ENCODE results near the gene SGMS2. TPM values are rescaled to one million over a fixed set of nuclear protein-coding genes. Genes with fewer than 3 reads are reported as not detected.

Gene SGMS2
- total and polyA plus RNA-seq, 4 donors: 7.3 to 41.7 (median 14.1) TPM

DNA sequence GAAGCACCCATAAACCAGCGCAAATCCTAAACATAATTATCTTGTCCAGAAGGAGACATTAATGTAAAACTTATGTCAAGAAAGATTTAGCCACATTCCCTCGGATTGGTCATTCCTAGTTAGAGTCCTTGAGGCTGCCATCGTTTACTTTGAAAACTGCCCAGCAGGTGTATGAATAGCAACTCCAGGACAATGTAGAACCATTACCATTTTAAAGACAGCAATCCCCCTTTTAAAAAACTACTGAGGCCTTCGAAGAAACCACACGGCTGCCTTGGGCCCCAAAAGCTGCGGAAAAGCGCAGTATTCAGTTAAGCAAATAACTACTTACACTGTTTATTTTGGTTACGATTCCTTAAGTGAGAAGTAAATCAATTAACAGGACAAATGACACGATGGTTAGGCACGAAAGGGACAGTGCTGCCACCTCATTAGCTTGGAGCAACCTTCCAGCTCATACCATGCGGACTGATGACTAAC, 822 bp upstream of the SGMS2 start:
- Histone ChIP-seq H3K4me1 (ENCODE audit: control insufficient read depth in 4 of 4, insufficient read depth in 4 of 4, low read length in 3 of 4) (peaks cover 0 to 22% (median 7%) of the 10 kb centered on the region in 4 donors), H3K9ac (ENCODE audit: low read depth in 1 of 2, low read length in 2 of 2) (peak overlapping the region in 1 of 2 donors; percentile 86), H3K4me3 (ENCODE audit: low read depth in 1 of 3, low read length in 3 of 3) (peak overlapping the region; percentile 9 to 85 (median 72)), H3K27me3 (ENCODE audit: control insufficient read depth in 4 of 4, insufficient read depth in 4 of 4, low read length in 3 of 4) (no peaks in the 10 kb centered on the region), H3K36me3 (ENCODE audit: control insufficient read depth in 4 of 4, insufficient read depth in 3 of 4, low read depth in 1 of 4, low read length in 3 of 4) (no peaks in the 10 kb centered on the region), H3K27ac (ENCODE audit: low read depth in 1 of 2, low read length in 2 of 2) (peak overlapping the region; percentile 98 to 99), H3K9me3 (ENCODE audit: control insufficient read depth in 4 of 4, low read length in 3 of 4) (no peaks in the 10 kb centered on the region)
- WGBS: 32% methylated on average over 11 of the region's 11 CpGs
- TF ChIP-seq, protein P1, sequence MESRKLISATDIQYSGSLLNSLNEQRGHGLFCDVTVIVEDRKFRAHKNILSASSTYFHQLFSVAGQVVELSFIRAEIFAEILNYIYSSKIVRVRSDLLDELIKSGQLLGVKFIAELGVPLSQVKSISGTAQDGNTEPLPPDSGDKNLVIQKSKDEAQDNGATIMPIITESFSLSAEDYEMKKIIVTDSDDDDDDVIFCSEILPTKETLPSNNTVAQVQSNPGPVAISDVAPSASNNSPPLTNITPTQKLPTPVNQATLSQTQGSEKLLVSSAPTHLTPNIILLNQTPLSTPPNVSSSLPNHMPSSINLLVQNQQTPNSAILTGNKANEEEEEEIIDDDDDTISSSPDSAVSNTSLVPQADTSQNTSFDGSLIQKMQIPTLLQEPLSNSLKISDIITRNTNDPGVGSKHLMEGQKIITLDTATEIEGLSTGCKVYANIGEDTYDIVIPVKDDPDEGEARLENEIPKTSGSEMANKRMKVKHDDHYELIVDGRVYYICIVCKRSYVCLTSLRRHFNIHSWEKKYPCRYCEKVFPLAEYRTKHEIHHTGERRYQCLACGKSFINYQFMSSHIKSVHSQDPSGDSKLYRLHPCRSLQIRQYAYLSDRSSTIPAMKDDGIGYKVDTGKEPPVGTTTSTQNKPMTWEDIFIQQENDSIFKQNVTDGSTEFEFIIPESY (IDR thresholded peaks at IDR 0.05): no peak
- TF ChIP-seq, protein P2, sequence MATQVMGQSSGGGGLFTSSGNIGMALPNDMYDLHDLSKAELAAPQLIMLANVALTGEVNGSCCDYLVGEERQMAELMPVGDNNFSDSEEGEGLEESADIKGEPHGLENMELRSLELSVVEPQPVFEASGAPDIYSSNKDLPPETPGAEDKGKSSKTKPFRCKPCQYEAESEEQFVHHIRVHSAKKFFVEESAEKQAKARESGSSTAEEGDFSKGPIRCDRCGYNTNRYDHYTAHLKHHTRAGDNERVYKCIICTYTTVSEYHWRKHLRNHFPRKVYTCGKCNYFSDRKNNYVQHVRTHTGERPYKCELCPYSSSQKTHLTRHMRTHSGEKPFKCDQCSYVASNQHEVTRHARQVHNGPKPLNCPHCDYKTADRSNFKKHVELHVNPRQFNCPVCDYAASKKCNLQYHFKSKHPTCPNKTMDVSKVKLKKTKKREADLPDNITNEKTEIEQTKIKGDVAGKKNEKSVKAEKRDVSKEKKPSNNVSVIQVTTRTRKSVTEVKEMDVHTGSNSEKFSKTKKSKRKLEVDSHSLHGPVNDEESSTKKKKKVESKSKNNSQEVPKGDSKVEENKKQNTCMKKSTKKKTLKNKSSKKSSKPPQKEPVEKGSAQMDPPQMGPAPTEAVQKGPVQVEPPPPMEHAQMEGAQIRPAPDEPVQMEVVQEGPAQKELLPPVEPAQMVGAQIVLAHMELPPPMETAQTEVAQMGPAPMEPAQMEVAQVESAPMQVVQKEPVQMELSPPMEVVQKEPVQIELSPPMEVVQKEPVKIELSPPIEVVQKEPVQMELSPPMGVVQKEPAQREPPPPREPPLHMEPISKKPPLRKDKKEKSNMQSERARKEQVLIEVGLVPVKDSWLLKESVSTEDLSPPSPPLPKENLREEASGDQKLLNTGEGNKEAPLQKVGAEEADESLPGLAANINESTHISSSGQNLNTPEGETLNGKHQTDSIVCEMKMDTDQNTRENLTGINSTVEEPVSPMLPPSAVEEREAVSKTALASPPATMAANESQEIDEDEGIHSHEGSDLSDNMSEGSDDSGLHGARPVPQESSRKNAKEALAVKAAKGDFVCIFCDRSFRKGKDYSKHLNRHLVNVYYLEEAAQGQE (IDR thresholded peaks at IDR 0.05): no peak
- TF ChIP-seq EGR1 (IDR thresholded peaks at IDR 0.05; ENCODE audit: low read depth in 2 of 2) (no peak), RAD21 (IDR thresholded peaks at IDR 0.05) (no peak), YY1 (IDR thresholded peaks at IDR 0.05) (no peak), FOXA1 (IDR thresholded peaks at IDR 0.05) (no peak), NR2F2 (IDR thresholded peaks at IDR 0.05) (no peak), HNF4A (conservative IDR thresholded peaks at IDR 0.05) (no peak), GABPA (IDR thresholded peaks at IDR 0.05 in 1 of 2, conservative IDR thresholded peaks at IDR 0.05 in 1 of 2) (no peak), RXRA (IDR thresholded peaks at IDR 0.05) (no peak), TAF1 (conservative IDR thresholded peaks at IDR 0.05) (no peak), SP1 (IDR thresholded peaks at IDR 0.05) (no peak), HNF4G (IDR thresholded peaks at IDR 0.05) (no peak), FOXA2 (IDR thresholded peaks at IDR 0.05) (no peak)
- TF ChIP-seq, protein P3, sequence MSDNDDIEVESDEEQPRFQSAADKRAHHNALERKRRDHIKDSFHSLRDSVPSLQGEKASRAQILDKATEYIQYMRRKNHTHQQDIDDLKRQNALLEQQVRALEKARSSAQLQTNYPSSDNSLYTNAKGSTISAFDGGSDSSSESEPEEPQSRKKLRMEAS (IDR thresholded peaks at IDR 0.05): no peak
- TF ChIP-seq, protein P4, sequence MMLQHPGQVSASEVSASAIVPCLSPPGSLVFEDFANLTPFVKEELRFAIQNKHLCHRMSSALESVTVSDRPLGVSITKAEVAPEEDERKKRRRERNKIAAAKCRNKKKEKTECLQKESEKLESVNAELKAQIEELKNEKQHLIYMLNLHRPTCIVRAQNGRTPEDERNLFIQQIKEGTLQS (IDR thresholded peaks at IDR 0.05): no peak
- TF ChIP-seq, protein P5, sequence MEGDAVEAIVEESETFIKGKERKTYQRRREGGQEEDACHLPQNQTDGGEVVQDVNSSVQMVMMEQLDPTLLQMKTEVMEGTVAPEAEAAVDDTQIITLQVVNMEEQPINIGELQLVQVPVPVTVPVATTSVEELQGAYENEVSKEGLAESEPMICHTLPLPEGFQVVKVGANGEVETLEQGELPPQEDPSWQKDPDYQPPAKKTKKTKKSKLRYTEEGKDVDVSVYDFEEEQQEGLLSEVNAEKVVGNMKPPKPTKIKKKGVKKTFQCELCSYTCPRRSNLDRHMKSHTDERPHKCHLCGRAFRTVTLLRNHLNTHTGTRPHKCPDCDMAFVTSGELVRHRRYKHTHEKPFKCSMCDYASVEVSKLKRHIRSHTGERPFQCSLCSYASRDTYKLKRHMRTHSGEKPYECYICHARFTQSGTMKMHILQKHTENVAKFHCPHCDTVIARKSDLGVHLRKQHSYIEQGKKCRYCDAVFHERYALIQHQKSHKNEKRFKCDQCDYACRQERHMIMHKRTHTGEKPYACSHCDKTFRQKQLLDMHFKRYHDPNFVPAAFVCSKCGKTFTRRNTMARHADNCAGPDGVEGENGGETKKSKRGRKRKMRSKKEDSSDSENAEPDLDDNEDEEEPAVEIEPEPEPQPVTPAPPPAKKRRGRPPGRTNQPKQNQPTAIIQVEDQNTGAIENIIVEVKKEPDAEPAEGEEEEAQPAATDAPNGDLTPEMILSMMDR (IDR thresholded peaks at IDR 0.05; ENCODE audit: low read depth, low read length, missing input control): no peak
- no peak for DNase-seq (ENCODE audit: low spot score)
